DOHH2 (cell line): Measurements from ENCODE around the gene TSHZ2.

Experiments used
- EZH2phosphoT487 ChIP-seq: fragments of 200-600 bp; sonication (generic); IDR thresholded peaks from 2 replicates; pipeline ENCODE4 v1.6.1; 2017; ENCODE audit warnings: borderline replicate concordance, mild to moderate bottlenecking, antibody characterized with exemption, low read length, moderate library complexity, mixed read lengths
- TF ChIP-seq, protein P1 (sequence below): fragments of 200-600 bp; sonication (generic); IDR thresholded peaks from one replicate; pipeline ENCODE4 v1.5.1; 2014; ENCODE audit warnings: antibody characterized with exemption, mild to moderate bottlenecking, low read depth, low read length; ENCODE audit not compliant: poor library complexity, severe bottlenecking

DNA sequence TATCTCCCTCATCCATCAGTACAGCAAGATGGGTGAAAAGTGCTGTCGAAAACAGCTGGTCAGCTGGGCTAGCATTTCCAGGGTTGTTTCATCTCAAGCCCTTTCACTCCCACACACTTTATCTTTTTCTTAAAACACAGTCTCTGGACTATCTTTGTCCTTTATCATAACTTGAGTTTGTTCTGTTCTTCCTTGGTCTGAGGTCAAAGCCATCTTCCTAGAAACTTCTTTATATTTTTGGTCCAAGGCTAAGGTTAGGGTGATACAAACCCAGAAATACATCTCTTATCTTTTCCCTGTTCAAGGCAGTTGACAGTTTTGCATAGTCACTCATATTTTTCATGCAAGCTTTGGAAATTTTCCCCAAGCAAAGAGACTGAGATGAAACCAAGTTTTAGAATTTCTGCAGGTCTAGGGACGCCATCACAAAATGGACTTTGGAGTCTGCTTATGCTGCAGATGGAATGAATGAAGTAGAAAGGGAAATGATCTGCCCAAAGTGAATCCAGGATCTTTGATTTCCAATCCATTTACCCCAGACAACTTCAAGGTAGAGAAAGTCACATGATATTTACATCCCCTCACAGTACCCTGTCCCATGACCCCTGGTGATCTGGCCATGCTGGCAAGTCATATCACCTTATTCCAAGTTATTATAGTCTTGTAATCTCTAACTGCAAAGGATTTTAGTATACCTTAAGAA, 324.4 kb downstream of the TSHZ2 start:
- TF ChIP-seq, protein P1, sequence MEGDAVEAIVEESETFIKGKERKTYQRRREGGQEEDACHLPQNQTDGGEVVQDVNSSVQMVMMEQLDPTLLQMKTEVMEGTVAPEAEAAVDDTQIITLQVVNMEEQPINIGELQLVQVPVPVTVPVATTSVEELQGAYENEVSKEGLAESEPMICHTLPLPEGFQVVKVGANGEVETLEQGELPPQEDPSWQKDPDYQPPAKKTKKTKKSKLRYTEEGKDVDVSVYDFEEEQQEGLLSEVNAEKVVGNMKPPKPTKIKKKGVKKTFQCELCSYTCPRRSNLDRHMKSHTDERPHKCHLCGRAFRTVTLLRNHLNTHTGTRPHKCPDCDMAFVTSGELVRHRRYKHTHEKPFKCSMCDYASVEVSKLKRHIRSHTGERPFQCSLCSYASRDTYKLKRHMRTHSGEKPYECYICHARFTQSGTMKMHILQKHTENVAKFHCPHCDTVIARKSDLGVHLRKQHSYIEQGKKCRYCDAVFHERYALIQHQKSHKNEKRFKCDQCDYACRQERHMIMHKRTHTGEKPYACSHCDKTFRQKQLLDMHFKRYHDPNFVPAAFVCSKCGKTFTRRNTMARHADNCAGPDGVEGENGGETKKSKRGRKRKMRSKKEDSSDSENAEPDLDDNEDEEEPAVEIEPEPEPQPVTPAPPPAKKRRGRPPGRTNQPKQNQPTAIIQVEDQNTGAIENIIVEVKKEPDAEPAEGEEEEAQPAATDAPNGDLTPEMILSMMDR = no peak
- no peak for TF ChIP-seq EZH2phosphoT487
